WTC11 (cell line): ENCODE results near the gene WLS.

Source experiments
- CDX4 ChIP-seq: fragments of 250-450 bp; sonication (Bioruptor Pico); IDR thresholded peaks from 2 replicates; pipeline ENCODE4 v1.9.0; 2021; ENCODE audit warnings: moderate library complexity, mild to moderate bottlenecking, inconsistent platforms, borderline replicate concordance
- CREM ChIP-seq: sonication (generic); formaldehyde crosslinking; IDR thresholded peaks from 2 replicates; pipeline ENCODE4 v1.8.1; 2022; ENCODE audit warnings: mild to moderate bottlenecking, missing genetic modification reagents, moderate library complexity
- FOXJ3 ChIP-seq: sonication (generic); formaldehyde crosslinking; IDR thresholded peaks from 2 replicates; pipeline ENCODE4 v1.9.0; 2021; ENCODE audit warnings: missing genetic modification reagents, mild to moderate bottlenecking, borderline replicate concordance
- JUN ChIP-seq: sonication (generic); formaldehyde crosslinking; IDR thresholded peaks from 2 replicates; pipeline ENCODE4 v1.8.0; 2023; ENCODE audit warnings: mild to moderate bottlenecking, missing genetic modification reagents
- NFYB ChIP-seq: sonication (generic); formaldehyde crosslinking; conservative IDR thresholded peaks from 2 replicates; pipeline ENCODE4 v1.8.0; 2022; ENCODE audit warnings: low read depth, missing genetic modification reagents
- NR2C2 ChIP-seq: sonication (generic); formaldehyde crosslinking; IDR thresholded peaks from 2 replicates; pipeline ENCODE4 v1.8.0; 2022; ENCODE audit warnings: mild to moderate bottlenecking, missing genetic modification reagents
- RELA ChIP-seq: sonication (generic); formaldehyde crosslinking; IDR thresholded peaks from 2 replicates; pipeline ENCODE4 v1.8.1; 2022; ENCODE audit warnings: missing genetic modification reagents, mild to moderate bottlenecking, borderline replicate concordance
- SP1 ChIP-seq: sonication (generic); formaldehyde crosslinking; conservative IDR thresholded peaks from 2 replicates; pipeline ENCODE4 v1.8.1; 2022; ENCODE audit warnings: missing genetic modification reagents
- TEAD4 ChIP-seq: sonication (generic); formaldehyde crosslinking; IDR thresholded peaks from 2 replicates; pipeline ENCODE4 v1.8.0; 2022; ENCODE audit warnings: mild to moderate bottlenecking, missing genetic modification reagents
- TF ChIP-seq, protein P1 (sequence below): fragments of 200-600 bp; IDR thresholded peaks from 2 replicates; pipeline ENCODE4 v1.8.0; 2022; ENCODE audit warnings: antibody characterized with exemption

GRCh38 chr1:68141071-68142021, 91.0 kb downstream of the WLS start:
- TF ChIP-seq TEAD4 (CRISPR knock-in tag) = no peak
- no peak for TF ChIP-seq NFYB (CRISPR knock-in tag)
- TF ChIP-seq, protein P1, sequence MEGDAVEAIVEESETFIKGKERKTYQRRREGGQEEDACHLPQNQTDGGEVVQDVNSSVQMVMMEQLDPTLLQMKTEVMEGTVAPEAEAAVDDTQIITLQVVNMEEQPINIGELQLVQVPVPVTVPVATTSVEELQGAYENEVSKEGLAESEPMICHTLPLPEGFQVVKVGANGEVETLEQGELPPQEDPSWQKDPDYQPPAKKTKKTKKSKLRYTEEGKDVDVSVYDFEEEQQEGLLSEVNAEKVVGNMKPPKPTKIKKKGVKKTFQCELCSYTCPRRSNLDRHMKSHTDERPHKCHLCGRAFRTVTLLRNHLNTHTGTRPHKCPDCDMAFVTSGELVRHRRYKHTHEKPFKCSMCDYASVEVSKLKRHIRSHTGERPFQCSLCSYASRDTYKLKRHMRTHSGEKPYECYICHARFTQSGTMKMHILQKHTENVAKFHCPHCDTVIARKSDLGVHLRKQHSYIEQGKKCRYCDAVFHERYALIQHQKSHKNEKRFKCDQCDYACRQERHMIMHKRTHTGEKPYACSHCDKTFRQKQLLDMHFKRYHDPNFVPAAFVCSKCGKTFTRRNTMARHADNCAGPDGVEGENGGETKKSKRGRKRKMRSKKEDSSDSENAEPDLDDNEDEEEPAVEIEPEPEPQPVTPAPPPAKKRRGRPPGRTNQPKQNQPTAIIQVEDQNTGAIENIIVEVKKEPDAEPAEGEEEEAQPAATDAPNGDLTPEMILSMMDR = no peak
- TF ChIP-seq CREM (CRISPR knock-in tag) = no peak
- TF ChIP-seq FOXJ3 (CRISPR knock-in tag) = no peak
- TF ChIP-seq RELA (CRISPR knock-in tag) = no peak
- TF ChIP-seq SP1 (CRISPR knock-in tag) = no peak
- no peak for TF ChIP-seq NR2C2
- TF ChIP-seq JUN (CRISPR knock-in tag) = no peak
- no peak for TF ChIP-seq CDX4 (CRISPR knock-in tag)
